ENCODE data around the gene RENBP. TPM values are rescaled to one million over a fixed set of nuclear protein-coding genes. Genes with fewer than 3 reads are reported as not detected.
"Not testable (repeated sequence)": the region's sequence is repeated elsewhere in the genome, so short reads cannot be mapped to it uniquely, and the experiment has no call there.

The RENBP gene
- polyA plus RNA-seq, 1 experiment, result 0.16 TPM

DNA sequence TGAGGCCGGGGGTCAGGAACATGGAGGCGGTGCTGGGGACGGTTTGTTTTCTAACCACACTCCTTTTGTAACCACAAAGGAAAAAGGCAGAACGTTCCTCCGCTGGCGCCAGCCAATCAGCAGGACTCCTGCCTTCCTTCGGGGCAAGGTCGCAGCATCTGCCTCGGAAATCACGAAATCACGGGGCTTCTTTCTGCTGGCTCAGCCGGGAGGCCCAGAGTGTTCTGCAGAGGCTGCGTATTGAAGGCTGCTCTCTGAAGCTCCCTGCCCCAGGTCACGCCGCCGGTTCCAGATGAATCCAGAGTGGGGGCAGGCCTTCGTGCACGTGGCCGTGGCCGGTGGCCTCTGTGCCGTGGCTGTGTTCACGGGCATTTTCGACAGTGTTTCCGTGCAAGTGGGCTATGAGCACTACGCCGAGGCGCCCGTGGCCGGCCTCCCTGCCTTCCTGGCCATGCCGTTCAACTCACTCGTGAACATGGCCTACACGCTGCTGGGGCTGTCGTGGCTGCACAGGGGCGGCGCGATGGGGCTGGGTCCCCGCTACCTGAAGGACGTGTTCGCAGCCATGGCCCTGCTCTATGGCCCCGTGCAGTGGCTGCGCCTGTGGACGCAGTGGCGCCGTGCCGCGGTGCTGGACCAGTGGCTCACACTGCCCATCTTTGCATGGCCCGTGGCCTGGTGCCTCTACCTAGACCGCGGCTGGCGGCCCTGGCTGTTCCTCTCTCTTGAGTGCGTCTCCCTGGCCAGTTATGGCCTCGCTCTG is 37.5 kb upstream of the RENBP start:
- Histone ChIP-seq H3K4me3 (ENCODE audit: low read depth, low read length) (no peak overlapping the region), H3K9me3 (ENCODE audit: control insufficient read depth, insufficient read depth, low read length) (no peaks in the 10 kb centered on the region; the same call in 1 of the 2 replicates), H3K27me3 (ENCODE audit: control insufficient read depth, insufficient read depth, low read length) (no peaks in the 10 kb centered on the region), H3K27ac (ENCODE audit: low read depth, low read length) (no peak overlapping the region)
- TF ChIP-seq, protein P1, sequence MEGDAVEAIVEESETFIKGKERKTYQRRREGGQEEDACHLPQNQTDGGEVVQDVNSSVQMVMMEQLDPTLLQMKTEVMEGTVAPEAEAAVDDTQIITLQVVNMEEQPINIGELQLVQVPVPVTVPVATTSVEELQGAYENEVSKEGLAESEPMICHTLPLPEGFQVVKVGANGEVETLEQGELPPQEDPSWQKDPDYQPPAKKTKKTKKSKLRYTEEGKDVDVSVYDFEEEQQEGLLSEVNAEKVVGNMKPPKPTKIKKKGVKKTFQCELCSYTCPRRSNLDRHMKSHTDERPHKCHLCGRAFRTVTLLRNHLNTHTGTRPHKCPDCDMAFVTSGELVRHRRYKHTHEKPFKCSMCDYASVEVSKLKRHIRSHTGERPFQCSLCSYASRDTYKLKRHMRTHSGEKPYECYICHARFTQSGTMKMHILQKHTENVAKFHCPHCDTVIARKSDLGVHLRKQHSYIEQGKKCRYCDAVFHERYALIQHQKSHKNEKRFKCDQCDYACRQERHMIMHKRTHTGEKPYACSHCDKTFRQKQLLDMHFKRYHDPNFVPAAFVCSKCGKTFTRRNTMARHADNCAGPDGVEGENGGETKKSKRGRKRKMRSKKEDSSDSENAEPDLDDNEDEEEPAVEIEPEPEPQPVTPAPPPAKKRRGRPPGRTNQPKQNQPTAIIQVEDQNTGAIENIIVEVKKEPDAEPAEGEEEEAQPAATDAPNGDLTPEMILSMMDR (IDR thresholded peaks at IDR 0.05; ENCODE audit: low read depth, low read length), result no peak
- ChIA-PET CTCF (interaction anchor here (0.6 kb wide), 1 partner anchor 110 kb away, joined by 5 read pairs; no protein-coding TSS in a partner anchor), POLR2A (no interaction called here)
- no peak for DNase-seq (ENCODE audit: low read depth, low spot score)

DNA sequence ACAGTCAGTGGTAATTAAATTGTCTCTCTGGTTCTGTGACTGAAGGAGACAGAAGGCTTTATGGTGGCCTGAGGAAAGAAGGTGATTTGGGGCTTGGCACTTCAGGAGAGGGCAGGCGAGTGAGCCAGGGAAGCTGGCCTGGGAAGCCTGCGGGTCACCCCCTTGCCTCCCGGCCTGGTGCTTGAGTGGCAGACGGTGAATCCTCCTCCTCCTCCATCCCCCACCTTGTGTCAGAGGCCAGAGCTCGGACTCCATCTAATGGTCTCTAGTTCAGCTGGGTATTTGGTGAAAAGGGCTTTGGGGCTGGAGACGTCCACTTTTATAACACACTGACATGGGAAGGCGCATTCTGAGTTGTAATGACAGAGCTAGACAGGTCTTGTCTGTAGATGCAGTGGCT is 36.8 kb upstream of the RENBP start:
- no peak for DNase-seq (ENCODE audit: low read depth, low spot score)
- ChIA-PET POLR2A (no interaction called here), CTCF (interaction anchor here (0.6 kb wide), 2 partner anchors 111 to 230 kb away, joined by 3 to 5 read pairs; no protein-coding TSS in a partner anchor)
- Histone ChIP-seq H3K9me3 (ENCODE audit: control insufficient read depth, insufficient read depth, low read length) (no peaks in the 10 kb centered on the region; the same call in 1 of the 2 replicates), H3K27me3 (ENCODE audit: control insufficient read depth, insufficient read depth, low read length) (no peaks in the 10 kb centered on the region), H3K4me3 (ENCODE audit: low read depth, low read length) (no peak overlapping the region), H3K27ac (ENCODE audit: low read depth, low read length) (no peak overlapping the region)
- TF ChIP-seq, protein P1 (IDR thresholded peaks at IDR 0.05; ENCODE audit: low read depth, low read length), result no peak

DNA sequence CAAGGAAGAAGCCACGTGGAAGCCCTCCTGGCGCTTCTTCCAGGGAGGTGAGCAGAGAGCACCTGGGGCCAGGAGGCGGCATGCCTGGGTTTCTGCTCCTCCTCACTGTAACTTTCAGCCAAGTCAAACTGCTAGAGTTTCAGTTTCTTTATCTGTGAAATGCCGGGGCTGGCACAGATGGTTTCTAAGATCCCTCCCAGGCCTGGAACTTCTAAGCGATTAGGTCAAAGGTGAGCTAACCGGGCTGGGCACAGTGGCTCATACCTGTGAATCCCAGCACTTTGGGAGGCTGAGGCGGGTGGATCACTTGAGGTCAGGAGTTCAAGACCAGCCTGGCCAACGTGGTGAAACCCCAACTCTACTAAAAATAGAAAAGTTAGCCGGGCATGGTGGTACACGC is 36.0 kb upstream of the RENBP start:
- H3K27me3 ChIP-seq (ENCODE audit: control insufficient read depth, insufficient read depth, low read length); H3K9me3 ChIP-seq (ENCODE audit: control insufficient read depth, insufficient read depth, low read length); H3K27ac ChIP-seq (ENCODE audit: low read depth, low read length); CTCF ChIA-PET; DNase-seq (ENCODE audit: low read depth, low spot score); H3K4me3 ChIP-seq (ENCODE audit: low read depth, low read length): not testable (repeated sequence)
- POLR2A ChIA-PET, result interaction anchor here (0.7 kb wide), 1 partner anchor 9 kb away, joined by 7 read pairs; no protein-coding TSS in a partner anchor

DNA sequence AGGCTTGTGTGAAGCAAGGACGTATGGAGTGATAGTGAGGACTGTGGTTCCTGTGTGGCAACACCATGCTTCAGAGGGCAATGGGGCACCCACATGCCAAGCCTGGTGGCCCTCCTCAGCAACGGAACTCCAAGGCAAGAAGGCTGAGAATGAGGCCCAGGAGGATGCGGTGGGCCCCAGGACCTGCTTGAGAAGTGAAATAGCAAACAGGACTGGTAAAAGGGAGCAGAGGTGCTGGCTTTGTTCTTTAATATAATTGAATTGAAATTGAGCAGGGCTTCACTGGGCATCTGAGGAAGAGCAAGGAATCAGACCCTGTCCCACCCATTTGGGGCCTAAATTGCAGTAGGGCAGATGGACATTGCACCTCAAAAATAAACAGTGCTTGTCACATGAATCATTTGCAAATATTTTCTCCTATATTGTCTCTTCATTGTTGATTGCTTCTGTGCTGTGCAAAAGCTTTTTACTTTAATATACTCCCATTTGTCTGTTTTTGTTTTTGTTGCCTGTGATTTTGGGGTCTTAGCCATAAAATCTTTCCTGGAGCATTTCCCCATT is 30.4 kb upstream of the RENBP start:
- no peaks in the 10 kb centered on the region for H3K27me3 ChIP-seq (ENCODE audit: control insufficient read depth, insufficient read depth, low read length)
- no peak for DNase-seq (ENCODE audit: low read depth, low spot score)
- H3K27ac ChIP-seq (ENCODE audit: low read depth, low read length), result no peak overlapping the region
- H3K4me3 ChIP-seq (ENCODE audit: low read depth, low read length), result no peak overlapping the region
- POLR2A ChIA-PET, result no interaction called here
- TF ChIP-seq, protein P1 (IDR thresholded peaks at IDR 0.05; ENCODE audit: low read depth, low read length), result no peak
- CTCF ChIA-PET, result interaction anchor here (0.6 kb wide), 1 partner anchor 400 kb away, joined by 3 read pairs; the partner anchor contains the start of gene FLNA
- no peaks in the 10 kb centered on the region; the same call in 1 of the 2 replicates for H3K9me3 ChIP-seq (ENCODE audit: control insufficient read depth, insufficient read depth, low read length)

DNA sequence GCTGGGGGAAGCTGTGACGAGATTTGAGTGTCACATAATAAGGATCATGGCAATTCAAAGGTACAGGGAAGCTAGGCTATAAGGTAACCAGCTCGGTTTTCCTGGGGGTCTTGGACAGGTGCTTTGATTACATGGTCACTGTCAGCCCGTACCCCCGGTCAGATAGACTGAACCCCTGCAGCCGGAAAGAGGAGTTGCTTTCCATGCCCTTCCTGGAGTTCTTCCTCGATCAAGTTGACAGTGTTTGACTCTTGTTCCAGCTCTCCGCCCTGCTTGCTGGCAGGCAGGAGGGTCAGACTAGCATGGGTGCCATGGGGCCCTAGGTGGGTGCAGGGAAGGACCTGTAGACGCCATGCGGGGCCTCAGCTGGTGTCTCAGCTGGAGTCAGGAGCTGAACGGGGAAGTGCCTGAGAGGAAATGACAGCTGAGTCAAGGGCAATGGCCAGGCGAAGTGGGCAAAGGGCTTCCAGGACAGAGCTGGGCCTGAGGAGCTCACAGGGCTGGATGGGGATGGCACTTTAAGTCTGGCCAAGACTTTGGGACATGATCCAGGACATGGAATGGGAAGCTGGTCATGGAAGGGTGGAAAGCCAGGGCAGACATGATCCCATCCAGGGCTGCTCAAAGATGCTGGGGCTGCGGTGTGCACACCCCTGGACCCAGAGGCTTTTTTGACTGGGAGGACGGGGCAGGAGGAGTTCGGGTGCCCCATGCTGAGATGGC is 29.7 kb upstream of the RENBP start:
- TF ChIP-seq, protein P1 (IDR thresholded peaks at IDR 0.05; ENCODE audit: low read depth, low read length), result no peak
- no peaks in the 10 kb centered on the region for H3K27me3 ChIP-seq (ENCODE audit: control insufficient read depth, insufficient read depth, low read length)
- CTCF ChIA-PET, result interaction anchor here (0.6 kb wide), 1 partner anchor 400 kb away, joined by 3 read pairs; the partner anchor contains the start of gene FLNA
- POLR2A ChIA-PET, result no interaction called here
- no peak for DNase-seq (ENCODE audit: low read depth, low spot score)
- no peak overlapping the region for H3K4me3 ChIP-seq (ENCODE audit: low read depth, low read length)
- H3K27ac ChIP-seq (ENCODE audit: low read depth, low read length), result no peak overlapping the region
- no peaks in the 10 kb centered on the region; the same call in 1 of the 2 replicates for H3K9me3 ChIP-seq (ENCODE audit: control insufficient read depth, insufficient read depth, low read length)

Measured in AG04450 (cell line).